Activated CD4-positive, alpha-beta T cell treated with anti-CD3 and anti-CD28 coated beads, Interleukin-2, amount 50 U/mL, for 48 hours (primary cell): ENCODE data around the gene ZNF823.
A peak's percentile ranks its signal among the peaks of the same experiment; 100 is the strongest.
"Not testable (repeated sequence)": the region's sequence is repeated elsewhere in the genome, so short reads cannot be mapped to it uniquely, and the experiment has no call there.

ENCODE experiments used
- DNase-seq, 2 experiments: peaks; one replicate each; pipeline ENCODE4 v3.0.0-alpha.2; 2020

Gene ZNF823

GRCh38 chr19:11738746-11739620 is at the start of gene ZNF823:
TSS of gene ZNF823 (minus strand) at chr19:11738946. CDS start at chr19:11738819, 127 bp downstream.
- DNase-seq = peak; percentile 98 to 99

- DNase-seq = no peak
Measured at GRCh38 chr19:11787536-11787935, 48.8 kb upstream of the ZNF823 start.

- DNase-seq = no peak
Measured at GRCh38 chr19:11784356-11784755, 45.6 kb upstream of the ZNF823 start.

GRCh38 chr19:11783767-11784166 is 45.0 kb upstream of the ZNF823 start:
- DNase-seq = no peak

GRCh38 chr19:11781295-11782057 is 42.7 kb upstream of the ZNF823 start:
- DNase-seq = no peak

- DNase-seq = no peak
Measured at GRCh38 chr19:11780431-11781020, 41.8 kb upstream of the ZNF823 start.

- DNase-seq = not testable (repeated sequence)
Measured at GRCh38 chr19:11776669-11777068, 37.9 kb upstream of the ZNF823 start.

- DNase-seq = not testable (repeated sequence)
Measured at GRCh38 chr19:11771520-11771919, 32.8 kb upstream of the ZNF823 start.

GRCh38 chr19:11769995-11770394 is 31.2 kb upstream of the ZNF823 start:
- no peak for DNase-seq

- DNase-seq = peak; percentile 29 to 34
Measured at GRCh38 chr19:11767633-11768133, 28.9 kb upstream of the ZNF823 start.

GRCh38 chr19:11766597-11767591 is 28.1 kb upstream of the ZNF823 start, which contains the start of gene ZNF441:
TSS of gene ZNF441 (plus strand) at chr19:11767000. CDS start at chr19:11767194, 194 bp downstream.
- DNase-seq = peak; percentile 98 to 99

GRCh38 chr19:11763611-11764010 is 24.9 kb upstream of the ZNF823 start:
- no peak for DNase-seq

GRCh38 chr19:11763117-11763516 is 24.4 kb upstream of the ZNF823 start:
- DNase-seq = no peak

GRCh38 chr19:11759805-11760204 is 21.1 kb upstream of the ZNF823 start:
- no peak for DNase-seq

GRCh38 chr19:11756965-11757364 is 18.2 kb upstream of the ZNF823 start:
- DNase-seq = no peak

GRCh38 chr19:11754663-11755062 is 15.9 kb upstream of the ZNF823 start:
- DNase-seq = no peak

- no peak for DNase-seq
Measured at GRCh38 chr19:11752244-11752736, 13.5 kb upstream of the ZNF823 start.

- no peak for DNase-seq
Measured at GRCh38 chr19:11749751-11750150, 11.0 kb upstream of the ZNF823 start.

- no peak for DNase-seq
Measured at GRCh38 chr19:11747277-11747676, 8.5 kb upstream of the ZNF823 start.

GRCh38 chr19:11745869-11746268 is 7.1 kb upstream of the ZNF823 start:
- no peak for DNase-seq

- peak; percentile 41 to 49 for DNase-seq
Measured at GRCh38 chr19:11737964-11738745, 591 bp downstream of the ZNF823 start.
